Measurements from ENCODE around the gene NAA50. TPM values are rescaled to one million over a fixed set of nuclear protein-coding genes. Genes with fewer than 3 reads are reported as not detected.

The NAA50 gene
- polyA plus RNA-seq, 1 donor, result 158 TPM

- no peak for DNase-seq (ENCODE audit: low read depth)
Observed at GRCh38 chr3:113743006-113743630, 2.9 kb downstream of the NAA50 start.

GRCh38 chr3:113741620-113742019 lies 4.4 kb downstream of the NAA50 start:
- no peak for DNase-seq (ENCODE audit: low read depth)

GRCh38 chr3:113741086-113741485 lies 5.0 kb downstream of the NAA50 start:
- no peak for DNase-seq (ENCODE audit: low read depth)

- no peak for DNase-seq (ENCODE audit: low read depth)
Observed at GRCh38 chr3:113736548-113737089, 9.4 kb downstream of the NAA50 start.

GRCh38 chr3:113731694-113732093 lies 14.4 kb downstream of the NAA50 start:
- DNase-seq (ENCODE audit: low read depth), result no peak

GRCh38 chr3:113730550-113730949 lies 15.5 kb downstream of the NAA50 start:
- DNase-seq (ENCODE audit: low read depth), result no peak

- DNase-seq (ENCODE audit: low read depth), result no peak
Observed at GRCh38 chr3:113728661-113729060, 17.4 kb downstream of the NAA50 start.

GRCh38 chr3:113721636-113722035 lies 24.4 kb downstream of the NAA50 start:
- no peak for DNase-seq (ENCODE audit: low read depth)

- DNase-seq (ENCODE audit: low read depth), result no peak
Observed at GRCh38 chr3:113719758-113720157, 26.3 kb downstream of the NAA50 start.

GRCh38 chr3:113719294-113719693 lies 26.8 kb downstream of the NAA50 start:
- no peak for DNase-seq (ENCODE audit: low read depth)

GRCh38 chr3:113717818-113718217 lies 28.2 kb downstream of the NAA50 start:
- no peak for DNase-seq (ENCODE audit: low read depth)

- no peak for DNase-seq (ENCODE audit: low read depth)
Observed at GRCh38 chr3:113717308-113717707, 28.7 kb downstream of the NAA50 start.

GRCh38 chr3:113714702-113715101 lies 31.3 kb downstream of the NAA50 start:
- no peak for DNase-seq (ENCODE audit: low read depth)

- DNase-seq (ENCODE audit: low read depth), result no peak
Observed at GRCh38 chr3:113712129-113712528, 33.9 kb downstream of the NAA50 start.

- no peak for DNase-seq (ENCODE audit: low read depth)
Observed at GRCh38 chr3:113707835-113708234, 38.2 kb downstream of the NAA50 start.

GRCh38 chr3:113698956-113699355 lies 47.1 kb downstream of the NAA50 start:
- no peak for DNase-seq (ENCODE audit: low read depth)

GRCh38 chr3:113698213-113698742 lies 47.8 kb downstream of the NAA50 start:
- no peak for DNase-seq (ENCODE audit: low read depth)

- DNase-seq (ENCODE audit: low read depth), result no peak
Observed at GRCh38 chr3:113697500-113698090, 48.5 kb downstream of the NAA50 start.

- DNase-seq (ENCODE audit: low read depth), result peak; percentile 96
Observed at GRCh38 chr3:113696658-113697499, 49.2 kb downstream of the NAA50 start.

GRCh38 chr3:113695786-113696645 lies 50.0 kb downstream of the NAA50 start, which contains the start of gene USF3:
USF3 (minus strand) TSS chr3:113696642; CDS start chr3:113674878, 21,764 bp downstream.
- no peak for DNase-seq (ENCODE audit: low read depth)

GRCh38 chr3:113695431-113695785 lies 50.6 kb downstream of the NAA50 start:
- DNase-seq (ENCODE audit: low read depth), result no peak

Data from forelimb muscle (tissue), 1 donor.